ENCODE results near the gene LDB2. TPM values are rescaled to one million over a fixed set of nuclear protein-coding genes. Genes with fewer than 3 reads are reported as not detected.

LDB2 gene
- total RNA-seq, 2 donors from 2014 or later, result not detected

DNA sequence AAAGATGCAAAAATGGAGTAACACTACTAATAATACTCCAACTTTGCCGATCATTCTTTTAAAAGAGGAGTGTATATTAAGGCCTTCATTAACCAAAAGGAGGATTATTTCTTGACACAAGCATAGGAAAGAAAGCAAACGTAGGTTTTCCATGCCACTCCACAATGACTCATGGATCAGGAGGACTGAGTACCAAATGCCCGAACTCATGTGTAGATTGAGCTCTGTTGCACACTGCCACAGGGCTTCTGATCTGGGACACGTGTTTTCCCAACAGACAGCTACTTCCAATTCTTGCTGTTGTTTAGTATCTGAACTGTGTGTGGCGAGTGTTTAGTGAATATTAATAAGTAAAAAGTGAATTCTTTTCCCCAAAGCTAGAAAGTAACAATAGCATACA lies 131.2 kb downstream of the LDB2 start:
- no peaks in the 10 kb centered on the region for H3K36me3 Mint-ChIP-seq (ENCODE audit: low read depth)
- no peak for DNase-seq
- H3K4me1 Mint-ChIP-seq, result no peaks in the 10 kb centered on the region
- H3K27ac Mint-ChIP-seq, result no peak overlapping the region
- H3K4me3 Mint-ChIP-seq, result no peak overlapping the region
- no peak for ATAC-seq
- H3K27me3 Mint-ChIP-seq, result no peaks in the 10 kb centered on the region
- H3K9me3 ChIP-seq (ENCODE audit: control insufficient read depth, low read length, poor library complexity, severe bottlenecking), result no peaks in the 10 kb centered on the region

DNA sequence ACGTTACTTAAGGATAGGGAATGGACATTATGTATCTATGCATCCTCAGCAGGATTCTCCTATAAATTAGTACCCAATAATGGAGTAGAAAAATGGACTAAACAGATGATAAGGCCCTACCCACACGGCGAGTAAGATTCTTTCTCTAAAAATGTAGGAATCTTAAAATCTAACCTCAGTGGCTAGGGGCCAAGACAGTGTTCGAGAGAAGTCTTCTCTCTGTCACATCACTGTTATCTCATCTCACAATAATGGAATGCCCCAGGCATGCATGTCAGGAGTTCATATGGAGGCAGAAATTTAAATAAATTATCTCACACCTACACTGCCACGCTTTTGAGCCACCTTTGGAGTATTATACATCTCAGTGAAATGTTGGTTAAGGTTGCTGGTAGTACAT lies 132.9 kb downstream of the LDB2 start:
- ATAC-seq (no peak), DNase-seq (no peak)
- Mint-ChIP-seq H3K36me3 (ENCODE audit: low read depth) (no peaks in the 10 kb centered on the region), H3K4me3 (no peak overlapping the region), H3K27me3 (no peaks in the 10 kb centered on the region), H3K4me1 (no peaks in the 10 kb centered on the region), H3K27ac (no peak overlapping the region)
- H3K9me3 ChIP-seq (ENCODE audit: control insufficient read depth, low read length, poor library complexity, severe bottlenecking), result no peaks in the 10 kb centered on the region

DNA sequence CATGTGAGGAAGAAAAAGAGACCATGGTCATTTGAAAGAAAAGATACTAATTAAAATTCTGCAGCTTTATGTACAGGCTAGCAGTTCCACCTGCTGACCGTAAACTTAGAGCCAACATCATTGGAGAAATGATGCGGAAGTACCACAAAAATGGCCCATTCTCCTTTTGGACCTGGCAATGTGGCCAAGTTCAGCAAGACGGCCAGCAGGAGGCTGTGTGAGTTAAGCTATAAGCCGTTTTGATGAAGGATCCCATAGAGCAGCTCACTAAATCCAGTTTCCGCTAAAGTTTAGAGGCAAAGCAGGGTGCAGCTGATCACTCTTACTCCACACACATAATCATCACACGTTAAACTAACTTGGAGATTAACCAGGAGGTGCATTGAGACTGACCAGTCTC lies 133.8 kb downstream of the LDB2 start:
- ATAC-seq (no peak), DNase-seq (no peak)
- H3K27ac Mint-ChIP-seq, result no peak overlapping the region
- H3K27me3 Mint-ChIP-seq, result peaks cover 6% of the 10 kb centered on the region
- H3K9me3 ChIP-seq (ENCODE audit: control insufficient read depth, low read length, poor library complexity, severe bottlenecking), result no peaks in the 10 kb centered on the region
- no peak overlapping the region for H3K4me3 Mint-ChIP-seq
- H3K36me3 Mint-ChIP-seq (ENCODE audit: low read depth), result no peaks in the 10 kb centered on the region
- H3K4me1 Mint-ChIP-seq, result no peaks in the 10 kb centered on the region

DNA sequence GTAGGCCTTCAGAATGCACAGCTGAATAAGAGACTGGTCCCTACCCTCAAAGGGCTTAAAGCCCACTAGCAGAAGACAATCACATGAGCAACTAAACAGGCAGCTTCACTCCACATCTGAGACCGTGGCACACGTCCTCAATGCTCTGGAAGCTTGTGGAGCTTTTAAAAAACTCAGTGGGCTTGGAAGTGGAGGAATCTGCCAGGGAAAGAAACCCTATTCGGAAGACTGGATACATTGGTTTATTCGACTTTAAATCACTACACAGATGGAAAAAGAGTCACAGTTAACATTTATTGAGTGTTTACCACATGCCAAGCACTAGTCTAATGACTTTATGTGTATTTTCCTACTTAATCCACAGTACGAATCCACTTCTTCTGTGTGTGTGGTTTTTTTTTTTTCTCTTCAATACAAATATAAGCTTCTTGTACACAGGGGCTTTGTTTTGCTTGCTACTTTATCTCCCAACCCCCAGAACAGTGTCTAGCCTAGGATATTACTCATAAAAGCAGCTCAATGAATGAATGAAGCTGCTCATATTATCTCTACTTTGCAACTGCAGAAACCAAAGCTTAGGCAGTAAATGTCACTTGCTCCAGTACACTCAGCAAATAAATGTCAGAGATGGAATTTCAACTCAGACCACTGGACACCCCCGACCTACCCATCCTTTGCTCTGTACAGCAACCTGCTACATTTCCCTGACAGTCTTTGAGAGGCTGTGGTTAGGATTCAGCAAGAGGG lies 137.7 kb downstream of the LDB2 start:
- no peak for ATAC-seq
- no peaks in the 10 kb centered on the region for H3K9me3 ChIP-seq (ENCODE audit: control insufficient read depth, low read length, poor library complexity, severe bottlenecking)
- Mint-ChIP-seq H3K27me3 (peaks cover 11% of the 10 kb centered on the region), H3K4me3 (no peak overlapping the region), H3K4me1 (no peaks in the 10 kb centered on the region), H3K27ac (no peak overlapping the region), H3K36me3 (ENCODE audit: low read depth) (no peaks in the 10 kb centered on the region)
- DNase-seq, result no peak

DNA sequence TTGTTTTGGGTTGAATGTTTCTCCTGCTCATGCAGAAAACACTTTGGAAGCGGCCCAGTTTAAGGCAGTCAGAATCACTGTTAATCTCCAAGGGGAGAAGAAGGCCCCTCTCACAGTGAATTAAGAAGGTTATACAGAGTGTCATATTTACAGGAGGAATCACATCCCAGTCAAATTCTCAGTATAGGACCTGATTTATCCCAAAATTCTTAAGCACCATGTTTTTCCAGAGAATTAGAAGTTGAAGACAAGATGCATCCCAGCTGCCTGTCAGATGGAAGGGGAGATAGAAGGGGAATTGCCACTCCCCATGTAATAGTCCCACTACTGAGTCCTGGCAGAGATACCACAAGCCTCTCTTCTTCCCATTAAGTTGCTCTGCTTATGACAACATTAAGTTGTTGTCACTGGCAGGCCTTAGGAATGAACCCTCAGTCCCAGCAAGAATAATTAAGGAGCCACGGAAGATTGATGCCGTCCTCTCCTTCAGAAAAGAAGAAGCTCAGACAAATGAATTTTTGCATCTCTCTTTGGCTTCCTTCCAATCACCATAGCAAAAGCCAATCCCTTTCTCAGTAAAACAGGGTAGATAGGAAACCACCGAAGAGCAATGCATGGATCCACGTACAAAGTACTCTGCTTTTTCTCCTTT lies 138.4 kb downstream of the LDB2 start:
- no peaks in the 10 kb centered on the region for H3K4me1 Mint-ChIP-seq
- peaks cover 13% of the 10 kb centered on the region for H3K27me3 Mint-ChIP-seq
- H3K4me3 Mint-ChIP-seq, result no peak overlapping the region
- no peak for DNase-seq
- ATAC-seq, result no peak
- no peaks in the 10 kb centered on the region for H3K9me3 ChIP-seq (ENCODE audit: control insufficient read depth, low read length, poor library complexity, severe bottlenecking)
- H3K27ac Mint-ChIP-seq, result no peak overlapping the region
- no peaks in the 10 kb centered on the region for H3K36me3 Mint-ChIP-seq (ENCODE audit: low read depth)

DNA sequence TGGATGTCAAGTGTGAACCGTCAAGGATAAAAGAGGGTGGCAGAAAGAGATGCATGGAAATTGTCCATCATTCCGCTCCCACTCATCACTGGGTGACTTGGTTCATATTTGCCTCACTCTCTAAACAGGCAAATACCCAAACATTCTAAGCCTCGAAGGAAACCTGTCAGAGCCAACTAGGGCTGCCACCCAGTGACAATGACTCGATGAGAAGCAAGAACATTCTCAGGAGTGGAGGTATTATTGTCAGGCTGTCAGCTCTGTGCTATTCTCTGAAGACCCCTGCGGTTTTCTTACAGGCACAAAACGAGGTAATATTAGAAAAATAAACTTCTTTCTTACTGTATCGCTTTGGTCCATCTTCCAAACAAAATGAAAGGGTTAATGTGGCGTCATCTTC lies 139.6 kb downstream of the LDB2 start:
- Mint-ChIP-seq H3K4me1 (no peaks in the 10 kb centered on the region), H3K4me3 (no peak overlapping the region), H3K36me3 (ENCODE audit: low read depth) (no peaks in the 10 kb centered on the region), H3K27ac (no peak overlapping the region), H3K27me3 (peaks cover 13% of the 10 kb centered on the region)
- ATAC-seq (no peak), DNase-seq (no peak)
- H3K9me3 ChIP-seq (ENCODE audit: control insufficient read depth, low read length, poor library complexity, severe bottlenecking), result no peaks in the 10 kb centered on the region

DNA sequence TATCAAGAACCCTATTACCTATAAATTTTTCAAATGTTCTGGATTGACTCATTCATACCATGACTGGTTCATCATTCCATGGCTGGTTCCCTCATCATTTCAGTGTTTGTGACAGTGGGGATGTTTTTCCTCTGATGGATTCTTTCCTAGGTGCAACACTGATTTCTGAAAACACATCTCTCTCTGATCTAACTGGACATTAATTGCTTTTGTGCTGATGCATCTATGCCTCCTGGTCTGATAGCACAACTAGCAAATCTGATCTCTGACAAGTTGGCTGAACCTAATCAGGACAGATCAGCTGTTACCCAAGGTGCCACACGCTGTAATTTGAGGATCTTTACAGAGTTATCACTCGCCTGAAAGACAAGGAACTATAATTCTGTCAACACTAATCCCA lies 140.2 kb downstream of the LDB2 start:
- DNase-seq (no peak), ATAC-seq (no peak)
- no peaks in the 10 kb centered on the region for H3K9me3 ChIP-seq (ENCODE audit: control insufficient read depth, low read length, poor library complexity, severe bottlenecking)
- no peak overlapping the region for H3K4me3 Mint-ChIP-seq
- no peaks in the 10 kb centered on the region for H3K4me1 Mint-ChIP-seq
- H3K27me3 Mint-ChIP-seq, result peaks cover 13% of the 10 kb centered on the region
- H3K27ac Mint-ChIP-seq, result no peak overlapping the region
- no peaks in the 10 kb centered on the region for H3K36me3 Mint-ChIP-seq (ENCODE audit: low read depth)

DNA sequence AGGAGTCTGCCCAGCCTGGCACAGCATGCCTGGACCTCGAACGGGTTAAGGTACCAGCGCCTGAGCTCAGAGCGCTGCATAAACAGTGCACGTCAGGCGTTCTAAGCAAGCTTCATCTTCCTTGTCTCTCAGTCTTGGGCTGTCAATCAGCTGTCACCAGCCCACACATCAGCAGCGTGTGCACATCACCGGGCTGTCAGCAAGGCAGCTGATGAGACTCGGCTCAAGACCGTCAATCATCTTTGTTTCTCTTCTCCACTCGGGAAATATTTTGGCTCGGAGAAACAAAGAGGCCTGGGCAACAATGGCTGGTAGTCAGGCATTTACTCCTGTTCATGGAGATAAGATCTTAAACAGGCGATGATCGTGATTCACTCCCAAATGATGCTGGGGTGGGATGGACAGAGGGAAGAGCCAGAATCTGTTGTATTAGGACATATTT lies 141.3 kb downstream of the LDB2 start:
- Mint-ChIP-seq H3K4me3 (no peak overlapping the region), H3K4me1 (no peaks in the 10 kb centered on the region), H3K27ac (no peak overlapping the region), H3K27me3 (peaks cover 13% of the 10 kb centered on the region), H3K36me3 (ENCODE audit: low read depth) (no peaks in the 10 kb centered on the region)
- DNase-seq (no peak), ATAC-seq (no peak)
- no peaks in the 10 kb centered on the region for H3K9me3 ChIP-seq (ENCODE audit: control insufficient read depth, low read length, poor library complexity, severe bottlenecking)

DNA sequence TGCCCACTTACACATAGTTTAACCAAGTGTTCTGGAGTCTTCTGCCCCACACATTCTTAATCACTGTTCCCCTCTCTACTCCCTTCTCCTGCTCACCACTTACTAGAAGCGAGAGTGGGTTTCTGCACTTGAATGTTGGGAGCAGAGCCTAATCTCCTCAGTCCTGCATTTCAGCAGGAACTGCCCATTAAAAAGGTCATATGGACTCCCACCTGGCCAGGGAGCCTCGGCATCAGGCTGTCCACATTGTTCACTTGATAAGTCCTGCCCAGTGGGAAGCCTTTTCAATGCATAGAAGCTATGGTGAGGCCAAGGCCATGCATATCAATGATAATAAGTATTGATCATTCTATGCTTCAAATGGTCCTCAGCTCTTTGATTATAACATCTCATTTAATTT lies 144.3 kb downstream of the LDB2 start:
- peaks cover 7% of the 10 kb centered on the region for H3K27me3 Mint-ChIP-seq
- H3K9me3 ChIP-seq (ENCODE audit: control insufficient read depth, low read length, poor library complexity, severe bottlenecking), result no peaks in the 10 kb centered on the region
- H3K27ac Mint-ChIP-seq, result no peak overlapping the region
- ATAC-seq (no peak), DNase-seq (no peak)
- H3K4me3 Mint-ChIP-seq, result no peak overlapping the region
- H3K4me1 Mint-ChIP-seq, result no peaks in the 10 kb centered on the region
- H3K36me3 Mint-ChIP-seq (ENCODE audit: low read depth), result no peaks in the 10 kb centered on the region

DNA sequence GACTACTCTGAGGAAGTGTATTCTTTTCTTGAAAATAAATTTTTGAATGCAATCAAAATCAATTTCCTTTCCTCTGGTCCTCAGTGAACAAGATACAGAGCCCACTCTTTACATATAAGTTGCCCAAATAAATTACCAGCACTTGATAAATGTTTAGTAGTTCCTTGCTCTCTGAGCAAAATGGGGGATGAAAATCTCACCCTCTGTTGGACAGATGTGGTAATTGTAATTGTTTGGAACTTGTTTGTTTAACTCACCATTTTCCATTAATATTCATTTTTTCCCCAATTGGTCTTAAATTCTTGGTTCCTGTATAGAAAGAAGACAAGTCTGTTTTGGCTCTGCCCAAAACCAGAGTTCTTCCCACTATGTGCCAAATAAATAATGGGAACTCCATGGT lies 146.3 kb downstream of the LDB2 start:
- DNase-seq, result no peak
- H3K9me3 ChIP-seq (ENCODE audit: control insufficient read depth, low read length, poor library complexity, severe bottlenecking), result no peaks in the 10 kb centered on the region
- H3K36me3 Mint-ChIP-seq (ENCODE audit: low read depth), result no peaks in the 10 kb centered on the region
- no peak for ATAC-seq
- H3K4me3 Mint-ChIP-seq, result no peak overlapping the region
- no peaks in the 10 kb centered on the region for H3K4me1 Mint-ChIP-seq
- peaks cover 7% of the 10 kb centered on the region for H3K27me3 Mint-ChIP-seq
- no peak overlapping the region for H3K27ac Mint-ChIP-seq

DNA sequence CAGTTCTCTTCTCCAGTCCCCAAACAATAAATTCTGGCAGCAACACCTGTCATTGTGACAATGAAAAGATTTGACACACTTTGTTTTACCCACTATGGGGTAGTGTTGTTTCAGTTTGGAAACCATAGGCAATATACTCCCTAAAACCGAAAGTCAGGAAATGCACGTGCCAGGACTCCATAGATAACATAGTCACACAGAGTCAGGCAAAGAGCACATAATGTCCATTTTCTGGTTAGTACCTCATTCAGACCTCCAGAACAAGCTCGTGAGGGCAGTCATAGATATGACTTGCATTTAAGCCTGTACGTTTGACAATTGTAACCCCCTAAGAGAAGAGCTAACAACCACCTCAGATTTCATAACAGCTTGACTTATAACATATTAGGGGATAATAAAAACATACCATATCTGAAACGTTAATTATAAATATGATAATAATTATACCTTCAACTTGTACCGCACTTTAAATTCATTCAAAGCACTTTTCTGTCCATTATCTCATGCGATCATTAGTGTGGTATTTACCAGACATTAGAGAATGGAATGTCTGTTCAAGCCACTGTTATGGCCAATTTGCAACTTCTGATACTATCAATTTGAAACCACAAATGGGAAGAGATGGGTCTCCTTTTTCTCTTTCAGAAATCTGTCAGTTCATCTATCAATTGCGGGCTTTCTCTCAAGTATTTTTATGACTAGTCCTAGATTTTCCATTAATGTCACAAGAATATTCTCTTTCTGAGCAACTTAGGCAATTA lies 147.4 kb downstream of the LDB2 start:
- Mint-ChIP-seq H3K27ac (no peak overlapping the region), H3K4me1 (no peaks in the 10 kb centered on the region), H3K27me3 (peaks cover 5% of the 10 kb centered on the region), H3K4me3 (no peak overlapping the region), H3K36me3 (ENCODE audit: low read depth) (no peaks in the 10 kb centered on the region)
- ATAC-seq (no peak), DNase-seq (no peak)
- H3K9me3 ChIP-seq (ENCODE audit: control insufficient read depth, low read length, poor library complexity, severe bottlenecking), result no peaks in the 10 kb centered on the region

DNA sequence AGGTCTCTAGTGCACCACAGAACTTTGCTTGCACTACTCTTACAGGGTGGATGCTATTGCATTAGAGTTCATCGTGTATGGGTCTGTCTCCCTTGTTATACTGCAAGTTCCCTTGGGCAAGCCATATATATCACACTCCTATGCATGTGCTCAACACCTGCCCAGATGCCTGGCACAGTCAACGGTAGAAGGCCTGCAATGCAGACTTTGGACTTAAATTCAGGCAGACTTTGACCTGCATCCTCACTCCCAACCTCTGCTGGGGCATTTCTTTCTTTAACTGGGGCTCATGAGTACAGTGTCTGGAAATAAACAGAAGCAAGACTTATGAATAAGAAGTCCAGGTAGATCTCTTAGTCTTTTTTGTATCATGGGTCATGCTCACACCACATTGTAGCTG lies 148.2 kb downstream of the LDB2 start:
- Mint-ChIP-seq H3K36me3 (ENCODE audit: low read depth) (no peaks in the 10 kb centered on the region), H3K27me3 (no peaks in the 10 kb centered on the region), H3K27ac (no peak overlapping the region), H3K4me3 (no peak overlapping the region), H3K4me1 (no peaks in the 10 kb centered on the region)
- ATAC-seq (no peak), DNase-seq (no peak)
- H3K9me3 ChIP-seq (ENCODE audit: control insufficient read depth, low read length, poor library complexity, severe bottlenecking), result no peaks in the 10 kb centered on the region

DNA sequence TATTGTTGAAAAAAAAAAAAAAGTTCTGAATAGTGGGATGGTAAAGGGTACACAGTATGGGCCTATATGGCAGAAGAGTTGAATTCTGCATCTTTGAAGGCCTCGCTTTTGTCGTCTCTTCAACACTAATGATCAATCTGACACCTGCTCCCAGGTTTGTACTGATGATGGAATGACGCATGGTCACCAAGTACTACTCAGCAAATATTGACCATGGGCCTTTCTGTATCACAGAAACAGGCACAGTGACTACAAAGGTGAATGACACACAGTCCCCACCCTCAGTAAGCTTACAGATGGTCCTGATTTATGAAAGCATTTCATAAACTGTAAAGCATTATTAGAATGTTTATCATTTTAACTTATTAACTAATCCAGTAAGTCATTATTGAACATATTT lies 152.6 kb downstream of the LDB2 start:
- Mint-ChIP-seq H3K4me3 (no peak overlapping the region), H3K4me1 (no peaks in the 10 kb centered on the region), H3K27me3 (no peaks in the 10 kb centered on the region), H3K27ac (no peak overlapping the region), H3K36me3 (ENCODE audit: low read depth) (no peaks in the 10 kb centered on the region)
- ATAC-seq, result no peak
- H3K9me3 ChIP-seq (ENCODE audit: control insufficient read depth, low read length, poor library complexity, severe bottlenecking), result no peaks in the 10 kb centered on the region
- DNase-seq, result no peak

Data from T-helper 17 cell (primary cell).